Measurements from ENCODE around the gene MLLT3. TPM values are rescaled to one million over a fixed set of nuclear protein-coding genes. Genes with fewer than 3 reads are reported as not detected.
A peak's percentile ranks its signal among the peaks of the same experiment; 100 is the strongest.

MLLT3 gene
- total and polyA plus RNA-seq, 4 donors = 3.6 to 16.5 (median 6.6) TPM

DNA sequence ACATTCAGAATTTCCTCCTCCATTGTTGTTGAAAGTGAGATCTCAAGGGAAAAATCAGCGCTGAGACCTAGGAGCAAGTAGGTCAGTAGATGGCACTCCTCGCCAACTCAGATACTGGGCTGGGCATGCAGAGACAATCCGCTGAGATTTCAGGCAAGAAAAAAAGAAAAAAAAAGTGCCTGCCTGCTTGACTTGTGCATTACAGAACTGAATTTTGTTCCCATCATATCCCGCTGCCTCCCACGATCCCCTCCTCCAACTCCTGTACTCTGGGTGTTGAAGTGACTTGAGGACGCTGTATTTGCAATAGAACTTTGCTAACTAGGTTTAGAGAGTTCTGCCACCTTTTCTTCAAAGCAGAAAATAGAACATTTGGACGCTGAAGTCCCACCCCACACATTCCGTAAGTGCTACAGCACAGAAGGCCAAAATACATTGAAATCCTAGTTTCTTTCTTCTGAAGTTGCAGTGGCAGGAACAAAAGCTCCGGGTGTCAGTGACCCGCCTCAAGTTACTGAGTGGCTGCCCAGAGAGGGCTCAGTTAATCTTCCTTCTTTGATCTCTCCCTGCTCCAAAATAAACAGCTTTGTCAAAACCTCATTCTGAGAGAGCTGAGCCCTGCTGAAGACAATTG, 265.8 kb downstream of the MLLT3 start:
- peak overlapping the region; percentile 15 to 32 for H3K4me3 ChIP-seq (ENCODE audit: low read length in 2 of 2)
- 3 to 4% methylated on average over 10 of the region's 10 CpGs for WGBS, 2 donors
- peak overlapping the region; percentile 12 to 52 for H3K27ac ChIP-seq (ENCODE audit: low read depth in 1 of 2, low read length in 2 of 2)
- intact Hi-C loops (cut with DNase I) = loop anchor here (2.0 to 10.0 kb wide), 4 partner anchors 266 to 586 kb away; partner anchors contain the start of gene MLLT3 (in 2 of the 2)
- H3K36me3 ChIP-seq (ENCODE audit: control insufficient read depth in 1 of 2, insufficient read depth in 2 of 2, low read length in 1 of 2) = peaks cover 0 to 3% of the 10 kb centered on the region in 2 donors
- DNase-seq (peak; percentile 60 to 78), ATAC-seq (ENCODE audit: low FRiP score) (peak; percentile 85)
- H3K27me3 ChIP-seq (ENCODE audit: control insufficient read depth in 1 of 2, insufficient read depth in 2 of 2, low read length in 1 of 2) = no peaks in the 10 kb centered on the region
- peaks cover 0 to 6% of the 10 kb centered on the region in 2 donors for H3K4me1 ChIP-seq (ENCODE audit: control insufficient read depth in 1 of 2, insufficient read depth in 2 of 2, low read length in 2 of 2)
- H3K9me3 ChIP-seq (ENCODE audit: control insufficient read depth, low read length) = no peaks in the 10 kb centered on the region

DNA sequence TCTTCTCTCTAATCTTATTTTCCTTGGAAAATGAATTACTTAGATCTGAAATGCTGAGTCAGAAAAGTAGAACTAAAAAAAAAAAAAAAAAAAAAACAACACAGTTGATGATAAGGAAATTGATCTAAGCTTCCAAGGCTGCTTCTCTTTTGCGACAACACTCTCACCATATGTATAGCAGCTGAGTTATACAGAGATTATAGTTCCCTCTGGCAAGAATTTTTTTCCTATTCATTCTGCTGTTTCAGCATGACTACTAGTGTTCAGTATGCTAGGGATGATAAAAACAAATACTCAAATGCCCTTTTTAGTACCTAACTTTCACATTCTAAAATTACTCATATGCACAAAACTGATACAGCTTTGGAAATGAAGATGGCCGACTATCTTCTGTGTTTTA, 267.3 kb downstream of the MLLT3 start:
- H3K27ac ChIP-seq (ENCODE audit: low read depth in 1 of 2, low read length in 2 of 2) = no peak overlapping the region

DNA sequence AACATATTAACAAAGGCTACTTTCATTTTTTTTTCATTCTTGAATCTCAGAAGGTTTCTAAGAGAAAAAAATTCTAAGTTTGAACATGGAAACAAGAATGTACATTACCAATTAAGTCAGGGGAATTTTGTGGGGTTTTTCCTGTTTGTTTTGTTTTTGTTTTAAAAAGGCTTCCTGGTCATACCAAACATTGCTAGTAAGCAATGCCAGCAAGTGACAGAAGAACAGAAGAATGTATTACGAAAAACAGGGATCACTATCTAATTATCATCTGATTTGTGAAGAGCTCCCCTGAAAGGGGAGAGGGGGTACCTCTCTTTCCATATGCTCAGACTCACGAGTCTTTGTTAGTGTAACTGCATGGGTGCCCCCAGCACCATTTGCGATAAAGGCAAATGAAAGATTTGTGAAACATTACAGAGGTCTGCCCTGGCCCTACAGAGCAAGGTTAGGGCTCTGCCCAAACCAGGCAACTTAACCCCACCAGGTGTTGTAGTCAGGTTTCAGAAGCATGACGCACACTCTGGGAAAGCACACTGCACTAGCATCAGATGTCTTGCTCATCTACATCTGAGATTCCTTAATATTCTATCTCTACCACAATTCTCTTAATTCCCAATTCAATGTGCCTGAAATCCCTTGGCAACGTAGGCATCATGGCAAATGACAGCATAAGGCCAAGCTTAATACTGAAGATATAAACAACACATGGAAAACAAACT, 268.2 kb downstream of the MLLT3 start:
- H3K27ac ChIP-seq (ENCODE audit: low read depth in 1 of 2, low read length in 2 of 2) = no peak overlapping the region
- H3K36me3 ChIP-seq (ENCODE audit: control insufficient read depth in 1 of 2, insufficient read depth in 2 of 2, low read length in 1 of 2) = no peaks in the 10 kb centered on the region
- DNase-seq (no peak), ATAC-seq (ENCODE audit: low FRiP score) (no peak)
- WGBS, 2 donors = 88 to 91% methylated on average over 5 of the region's 5 CpGs
- no peaks in the 10 kb centered on the region for H3K9me3 ChIP-seq (ENCODE audit: control insufficient read depth, low read length)
- H3K4me1 ChIP-seq (ENCODE audit: control insufficient read depth in 1 of 2, insufficient read depth in 2 of 2, low read length in 2 of 2) = peaks cover 0 to 6% of the 10 kb centered on the region in 2 donors
- intact Hi-C loops (cut with DNase I) = loop anchor here in 1 of 2 donors (10.0 kb wide), 1 partner anchor 511 kb away; no protein-coding TSS in a partner anchor
- no peak overlapping the region for H3K4me3 ChIP-seq (ENCODE audit: low read length in 2 of 2)
- no peaks in the 10 kb centered on the region for H3K27me3 ChIP-seq (ENCODE audit: control insufficient read depth in 1 of 2, insufficient read depth in 2 of 2, low read length in 1 of 2)

More for the DNA sequence above, 267.3 kb downstream of the MLLT3 start:
- WGBS, 2 donors = 30 to 31% methylated on average over 2 of the region's 2 CpGs
- no peaks in the 10 kb centered on the region for H3K36me3 ChIP-seq (ENCODE audit: control insufficient read depth in 1 of 2, insufficient read depth in 2 of 2, low read length in 1 of 2)
- H3K4me3 ChIP-seq (ENCODE audit: low read length in 2 of 2) = no peak overlapping the region
- peaks cover 0 to 6% of the 10 kb centered on the region in 2 donors for H3K4me1 ChIP-seq (ENCODE audit: control insufficient read depth in 1 of 2, insufficient read depth in 2 of 2, low read length in 2 of 2)
- no peaks in the 10 kb centered on the region for H3K9me3 ChIP-seq (ENCODE audit: control insufficient read depth, low read length)
- no peaks in the 10 kb centered on the region for H3K27me3 ChIP-seq (ENCODE audit: control insufficient read depth in 1 of 2, insufficient read depth in 2 of 2, low read length in 1 of 2)
- DNase-seq (no peak), ATAC-seq (ENCODE audit: low FRiP score) (no peak)
- intact Hi-C loops (cut with DNase I) = loop anchor here (5.0 to 10.0 kb wide), 3 partner anchors 267 to 587 kb away; partner anchors contain the start of gene MLLT3 (in 2 of the 2)

DNA sequence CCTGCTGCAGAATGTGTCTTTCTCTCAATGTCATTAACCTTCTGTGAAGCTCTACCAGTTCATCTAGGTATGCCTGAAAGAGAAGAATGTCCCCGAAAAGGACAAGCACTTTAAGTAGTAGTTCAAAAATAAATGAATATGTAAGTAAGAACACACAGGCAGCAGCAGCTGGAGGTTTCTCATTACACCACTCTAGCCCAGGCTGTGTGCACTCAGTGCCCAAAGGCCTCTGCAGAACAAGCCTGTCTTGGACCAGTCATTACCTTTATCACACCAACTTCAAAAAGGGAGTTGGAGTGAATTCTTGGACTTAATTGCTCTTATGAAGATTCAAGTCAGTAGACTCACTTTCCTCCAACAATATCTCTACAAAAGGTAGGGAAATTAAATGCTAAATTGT, 268.8 kb downstream of the MLLT3 start:
- intact Hi-C loops (cut with DNase I) = loop anchor here in 1 of 2 donors (10.0 kb wide), 1 partner anchor 511 kb away; no protein-coding TSS in a partner anchor
- ATAC-seq (ENCODE audit: low FRiP score) (no peak), DNase-seq (no peak)
- WGBS, 2 donors = 94 to 100% methylated on average over 1 of the region's 1 CpG
- H3K4me3 ChIP-seq (ENCODE audit: low read length in 2 of 2) = no peak overlapping the region
- no peaks in the 10 kb centered on the region for H3K27me3 ChIP-seq (ENCODE audit: control insufficient read depth in 1 of 2, insufficient read depth in 2 of 2, low read length in 1 of 2)
- no peak overlapping the region for H3K27ac ChIP-seq (ENCODE audit: low read depth in 1 of 2, low read length in 2 of 2)
- H3K36me3 ChIP-seq (ENCODE audit: control insufficient read depth in 1 of 2, insufficient read depth in 2 of 2, low read length in 1 of 2) = no peaks in the 10 kb centered on the region
- H3K4me1 ChIP-seq (ENCODE audit: control insufficient read depth in 1 of 2, insufficient read depth in 2 of 2, low read length in 2 of 2) = peaks cover 0 to 6% of the 10 kb centered on the region in 2 donors
- H3K9me3 ChIP-seq (ENCODE audit: control insufficient read depth, low read length) = no peaks in the 10 kb centered on the region

DNA sequence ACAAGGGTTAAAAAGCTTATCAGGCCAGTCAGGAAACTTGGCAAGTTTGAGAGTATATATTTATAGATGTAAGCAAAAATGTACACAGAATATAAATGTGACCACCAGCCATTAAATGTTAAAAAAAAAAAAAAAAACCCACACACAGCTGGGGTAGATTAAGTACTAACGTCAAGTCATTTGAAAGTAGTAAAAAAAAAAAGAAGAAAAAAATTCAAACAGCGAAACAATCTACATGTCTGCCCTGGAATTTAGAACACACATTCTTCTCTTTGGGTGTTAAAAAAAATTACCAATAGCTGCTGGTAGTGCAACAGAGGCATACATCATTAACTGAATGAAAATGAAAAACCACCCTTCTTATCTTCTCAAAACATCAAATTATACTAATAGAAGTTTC, 269.7 kb downstream of the MLLT3 start:
- 81 to 85% methylated on average over 2 of the region's 2 CpGs for WGBS, 2 donors
- no peaks in the 10 kb centered on the region for H3K36me3 ChIP-seq (ENCODE audit: control insufficient read depth in 1 of 2, insufficient read depth in 2 of 2, low read length in 1 of 2)

DNA sequence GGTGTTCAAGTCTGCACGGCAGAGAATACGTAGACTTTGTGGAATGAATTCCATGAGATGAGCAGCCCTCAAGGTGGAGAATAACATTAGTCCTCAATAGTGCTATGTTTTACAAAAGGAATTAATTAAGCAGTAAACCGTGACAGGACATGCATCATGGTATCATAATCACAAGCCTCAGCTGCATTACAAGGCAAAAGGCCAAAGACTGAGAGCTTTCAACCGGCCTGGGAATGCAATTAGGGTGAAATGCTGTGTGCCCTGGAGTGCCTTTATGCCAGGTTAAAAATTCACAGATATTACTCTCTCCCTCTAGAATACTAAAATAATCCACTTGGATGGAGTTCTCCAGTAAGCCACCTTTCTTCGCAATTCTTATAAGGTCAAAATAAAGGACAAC, 270.6 kb downstream of the MLLT3 start:
- no peak overlapping the region for H3K27ac ChIP-seq (ENCODE audit: low read depth in 1 of 2, low read length in 2 of 2)
- DNase-seq (no peak), ATAC-seq (ENCODE audit: low FRiP score) (no peak)
- no peaks in the 10 kb centered on the region for H3K9me3 ChIP-seq (ENCODE audit: control insufficient read depth, low read length)
- H3K27me3 ChIP-seq (ENCODE audit: control insufficient read depth in 1 of 2, insufficient read depth in 2 of 2, low read length in 1 of 2) = no peaks in the 10 kb centered on the region
- no peak overlapping the region for H3K4me3 ChIP-seq (ENCODE audit: low read length in 2 of 2)
- intact Hi-C loops (cut with DNase I) = loop anchor here in 1 of 2 donors (10.0 kb wide), 1 partner anchor 513 kb away; no protein-coding TSS in a partner anchor
- no peaks in the 10 kb centered on the region for H3K36me3 ChIP-seq (ENCODE audit: control insufficient read depth in 1 of 2, insufficient read depth in 2 of 2, low read length in 1 of 2)
- H3K4me1 ChIP-seq (ENCODE audit: control insufficient read depth in 1 of 2, insufficient read depth in 2 of 2, low read length in 2 of 2) = peaks cover 0 to 4% of the 10 kb centered on the region in 2 donors
- WGBS, 2 donors = 92 to 93% methylated on average over 5 of the region's 5 CpGs

More for the DNA sequence above, 269.7 kb downstream of the MLLT3 start:
- Histone ChIP-seq H3K9me3 (ENCODE audit: control insufficient read depth, low read length) (no peaks in the 10 kb centered on the region), H3K4me3 (ENCODE audit: low read length in 2 of 2) (no peak overlapping the region), H3K27ac (ENCODE audit: low read depth in 1 of 2, low read length in 2 of 2) (no peak overlapping the region), H3K27me3 (ENCODE audit: control insufficient read depth in 1 of 2, insufficient read depth in 2 of 2, low read length in 1 of 2) (no peaks in the 10 kb centered on the region), H3K4me1 (ENCODE audit: control insufficient read depth in 1 of 2, insufficient read depth in 2 of 2, low read length in 2 of 2) (peaks cover 0 to 6% of the 10 kb centered on the region in 2 donors)
- intact Hi-C loops (cut with DNase I) = loop anchor here in 1 of 2 donors (10.0 kb wide), 1 partner anchor 512 kb away; no protein-coding TSS in a partner anchor
- no peak for ATAC-seq (ENCODE audit: low FRiP score)
- DNase-seq = no peak

DNA sequence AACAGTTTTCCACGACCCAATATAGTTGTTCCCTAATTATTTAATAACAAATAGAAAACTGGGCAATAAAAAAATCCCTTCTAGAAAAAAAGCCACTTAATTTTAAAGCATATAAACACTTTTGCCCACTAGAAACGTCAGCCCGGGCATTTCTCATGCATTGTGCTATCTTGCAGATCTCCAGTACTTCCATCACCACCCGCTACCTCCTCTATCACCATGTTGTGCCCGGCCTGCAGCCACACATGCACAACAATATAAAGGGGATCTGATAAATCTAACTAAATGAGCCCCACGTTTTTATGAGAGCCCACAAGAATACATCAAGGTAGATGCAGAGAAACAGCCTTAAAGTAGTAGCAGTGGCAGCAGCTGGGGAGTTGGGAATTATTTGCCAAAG, 272.7 kb downstream of the MLLT3 start:
- ATAC-seq (ENCODE audit: low FRiP score) (no peak), DNase-seq (no peak)
- no peak overlapping the region for H3K27ac ChIP-seq (ENCODE audit: low read depth in 1 of 2, low read length in 2 of 2)
- H3K36me3 ChIP-seq (ENCODE audit: control insufficient read depth in 1 of 2, insufficient read depth in 2 of 2, low read length in 1 of 2) = peaks cover 0 to 3% of the 10 kb centered on the region in 2 donors
- peaks cover 0 to under 1% of the 10 kb centered on the region in 2 donors for H3K4me1 ChIP-seq (ENCODE audit: control insufficient read depth in 1 of 2, insufficient read depth in 2 of 2, low read length in 2 of 2)
- WGBS, 2 donors = 89 to 92% methylated on average over 6 of the region's 6 CpGs
- H3K9me3 ChIP-seq (ENCODE audit: control insufficient read depth, low read length) = no peaks in the 10 kb centered on the region
- no peak overlapping the region for H3K4me3 ChIP-seq (ENCODE audit: low read length in 2 of 2)
- no peaks in the 10 kb centered on the region for H3K27me3 ChIP-seq (ENCODE audit: control insufficient read depth in 1 of 2, insufficient read depth in 2 of 2, low read length in 1 of 2)
- intact Hi-C loops (cut with DNase I) = no loop called here

DNA sequence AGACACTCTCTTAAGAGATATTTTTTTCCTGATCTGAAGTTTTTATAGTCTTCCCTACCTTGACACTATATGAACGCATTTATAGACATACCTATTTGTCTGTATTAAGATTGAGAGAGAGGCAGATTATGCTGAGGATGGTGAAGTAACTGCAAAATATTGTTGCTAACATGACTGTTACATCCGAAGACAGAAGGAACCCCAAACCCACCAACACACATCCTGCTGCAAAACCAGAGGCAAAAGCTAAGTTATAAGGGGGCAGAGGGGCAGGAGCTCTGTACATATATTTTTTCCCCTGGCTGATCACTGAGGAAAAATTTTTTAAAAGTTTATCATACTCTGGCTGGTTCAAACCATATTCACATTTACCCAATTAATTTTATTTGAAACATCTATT, 279.0 kb downstream of the MLLT3 start:
- Histone ChIP-seq H3K36me3 (ENCODE audit: control insufficient read depth in 1 of 2, insufficient read depth in 2 of 2, low read length in 1 of 2) (peaks cover 0 to 3% of the 10 kb centered on the region in 2 donors), H3K4me3 (ENCODE audit: low read length in 2 of 2) (no peak overlapping the region), H3K9me3 (ENCODE audit: control insufficient read depth, low read length) (no peaks in the 10 kb centered on the region), H3K27ac (ENCODE audit: low read depth in 1 of 2, low read length in 2 of 2) (no peak overlapping the region), H3K27me3 (ENCODE audit: control insufficient read depth in 1 of 2, insufficient read depth in 2 of 2, low read length in 1 of 2) (no peaks in the 10 kb centered on the region), H3K4me1 (ENCODE audit: control insufficient read depth in 1 of 2, insufficient read depth in 2 of 2, low read length in 2 of 2) (no peaks in the 10 kb centered on the region)
- ATAC-seq (ENCODE audit: low FRiP score) = no peak
- 96% methylated on average over 2 of the region's 2 CpGs for WGBS, 2 donors
- intact Hi-C loops (cut with DNase I) = no loop called here
- DNase-seq = no peak
